HUES64 (cell line): Measurements from ENCODE around the gene REXO2.

ENCODE experiments used
- H3K27ac ChIP-seq: 2 replicates; pipeline ENCODE4 v1.7.0; 2013; ENCODE audit warnings: low read depth, low read length, inconsistent platforms
- H3K27me3 ChIP-seq: 2 replicates; pipeline ENCODE4 v1.6.1; 2013; ENCODE audit warnings: mild to moderate bottlenecking, low read length; ENCODE audit not compliant: insufficient read depth
- H3K36me3 ChIP-seq: 2 replicates; pipeline ENCODE4 v1.6.1; 2013; ENCODE audit warnings: mild to moderate bottlenecking, low read length; ENCODE audit not compliant: insufficient read depth
- H3K4me1 ChIP-seq: 2 replicates; pipeline ENCODE4 v1.6.1; 2013; ENCODE audit warnings: mild to moderate bottlenecking, low read length, moderate library complexity; ENCODE audit not compliant: insufficient read depth
- H3K4me3 ChIP-seq: 2 replicates; pipeline ENCODE4 v1.5.1; 2013; ENCODE audit warnings: mild to moderate bottlenecking, low read length, moderate library complexity
- H3K9ac ChIP-seq: 2 replicates; pipeline ENCODE4 v1.6.1; 2013; ENCODE audit warnings: mild to moderate bottlenecking, low read depth, low read length
- H3K9me3 ChIP-seq: 2 replicates; pipeline ENCODE4 v1.6.1; 2013; ENCODE audit warnings: low read depth, low read length; ENCODE audit not compliant: insufficient read depth
- WGBS: fragments of 150-250, 120-280 bp; methylation state at CpG from one replicate; pipeline ENCODE4 v1.1.7; 2013; ENCODE audit warnings: missing lambda C conversion rate; 5-methylcytosine and 5-hydroxymethylcytosine counted together

Gene REXO2

DNA sequence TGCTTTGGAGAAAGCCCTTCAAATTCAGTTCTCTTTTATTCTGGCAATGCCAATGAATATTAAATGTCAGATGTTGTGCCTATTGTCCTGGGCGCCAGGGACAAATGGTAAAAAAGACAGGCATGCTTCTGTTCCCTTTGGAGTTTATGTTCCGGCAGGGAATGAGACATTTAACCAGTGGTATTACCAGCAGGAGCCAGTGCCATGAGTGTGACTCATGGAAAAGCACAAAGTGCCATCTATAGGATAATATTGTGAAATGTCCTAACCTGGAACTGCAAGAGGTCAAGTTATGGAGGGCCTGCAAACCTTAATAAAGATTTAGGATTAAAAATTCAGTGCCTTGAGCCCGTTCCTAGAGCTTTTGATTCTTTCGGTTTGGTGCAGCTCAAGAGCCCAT is 39.5 kb downstream of the REXO2 start:
- Histone ChIP-seq H3K27ac (peak overlapping the region; percentile 95), H3K4me3 (peak overlapping the region; percentile 39; the same call in 1 of the 2 replicates), H3K9me3 (no peaks in the 10 kb centered on the region), H3K27me3 (no peaks in the 10 kb centered on the region), H3K36me3 (no peaks in the 10 kb centered on the region), H3K4me1 (peaks cover 60% of the 10 kb centered on the region), H3K9ac (peak overlapping the region; percentile 52; the same call in 1 of the 2 replicates)
- WGBS = 31% methylated on average over 4 of the region's 4 CpGs

DNA sequence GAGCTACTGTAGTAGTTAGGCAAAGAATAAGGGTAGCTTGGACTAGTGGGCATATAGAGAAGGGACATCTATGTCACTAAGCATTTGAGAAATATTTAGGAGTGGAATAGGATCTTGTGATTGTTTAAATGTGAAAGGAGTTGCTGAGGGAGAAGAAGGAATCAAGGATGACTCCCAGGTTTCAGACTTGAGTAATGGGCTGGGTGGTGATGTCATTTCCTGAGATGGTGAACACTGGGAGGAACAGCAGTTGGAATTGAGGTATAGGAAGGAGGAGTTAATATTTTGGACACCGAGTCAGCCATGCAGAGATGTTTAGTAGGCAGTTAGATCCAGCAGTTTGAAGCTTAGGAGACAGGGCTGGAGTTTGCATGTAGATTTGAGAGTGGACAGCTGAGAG is 40.1 kb downstream of the REXO2 start:
- Histone ChIP-seq H3K27ac (peak overlapping the region; percentile 95), H3K27me3 (no peaks in the 10 kb centered on the region), H3K4me1 (peaks cover 60% of the 10 kb centered on the region), H3K4me3 (no peak overlapping the region), H3K9ac (peak overlapping the region; percentile 52; the same call in 1 of the 2 replicates), H3K36me3 (no peaks in the 10 kb centered on the region), H3K9me3 (no peaks in the 10 kb centered on the region)
- WGBS = 85% methylated on average over 1 of the region's 1 CpG

- WGBS = 89% methylated on average over 1 of the region's 1 CpG
- H3K27ac ChIP-seq = peak overlapping the region; percentile 43; the same call in 1 of the 2 replicates
- no peak overlapping the region for H3K9ac ChIP-seq
- peaks cover 57% of the 10 kb centered on the region for H3K4me1 ChIP-seq
- no peak overlapping the region for H3K4me3 ChIP-seq
- no peaks in the 10 kb centered on the region for H3K9me3 ChIP-seq
- H3K36me3 ChIP-seq = no peaks in the 10 kb centered on the region
- no peaks in the 10 kb centered on the region for H3K27me3 ChIP-seq
Observed at GRCh38 chr11:114482114-114482513, 42.8 kb downstream of the REXO2 start.

DNA sequence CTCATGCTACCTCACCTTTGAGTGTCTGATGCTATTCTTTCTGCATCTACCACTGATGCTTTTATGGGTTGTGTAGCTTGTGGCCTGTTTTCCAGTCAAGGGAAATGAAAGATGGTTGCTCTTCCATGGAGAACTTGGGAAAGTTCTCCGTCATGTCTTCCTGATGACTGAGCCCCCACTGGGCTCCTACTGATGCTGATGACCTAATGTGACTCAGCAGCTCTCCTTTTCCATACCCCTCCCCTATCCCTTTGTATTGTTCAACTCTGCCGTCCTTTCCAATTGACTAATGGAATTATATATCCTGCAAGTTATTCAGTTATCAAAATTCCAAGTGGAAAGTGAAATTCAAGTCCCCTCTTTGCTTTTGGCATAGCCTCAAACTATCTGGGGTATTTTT is 44.7 kb downstream of the REXO2 start:
- Histone ChIP-seq H3K27me3 (no peaks in the 10 kb centered on the region), H3K4me1 (peaks cover 40% of the 10 kb centered on the region), H3K27ac (no peak overlapping the region), H3K9ac (no peak overlapping the region), H3K4me3 (no peak overlapping the region), H3K36me3 (no peaks in the 10 kb centered on the region), H3K9me3 (no peaks in the 10 kb centered on the region)
- WGBS = 88% methylated on average over 2 of the region's 2 CpGs

GRCh38 chr11:114496915-114497314 is 57.6 kb downstream of the REXO2 start:
- Histone ChIP-seq H3K4me1 (no peaks in the 10 kb centered on the region), H3K9me3 (no peaks in the 10 kb centered on the region), H3K27me3 (no peaks in the 10 kb centered on the region), H3K4me3 (no peak overlapping the region), H3K36me3 (no peaks in the 10 kb centered on the region), H3K27ac (no peak overlapping the region), H3K9ac (no peak overlapping the region)
- 88% methylated on average over 1 of the region's 3 CpGs for WGBS

DNA sequence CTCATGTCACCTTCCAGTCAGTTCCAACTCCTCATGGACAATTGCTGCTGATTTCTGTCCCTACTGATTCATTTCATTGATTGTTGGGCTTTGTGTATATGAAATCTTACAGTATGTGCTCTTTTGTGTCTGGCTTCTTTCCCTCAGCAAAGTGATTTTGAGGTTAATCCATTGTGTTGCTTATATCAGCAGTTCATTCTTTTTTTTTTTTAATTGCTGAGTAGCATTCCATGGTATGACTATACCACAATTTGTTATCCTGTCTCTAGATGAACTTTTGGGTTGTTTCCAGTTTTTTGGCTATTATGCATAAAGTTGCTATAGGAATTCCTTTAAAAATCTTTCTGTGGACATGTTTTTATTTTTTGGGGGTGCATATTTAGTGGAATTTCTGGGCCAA is 60.5 kb downstream of the REXO2 start:
- no peak overlapping the region for H3K4me3 ChIP-seq

More for the DNA sequence above, 60.5 kb downstream of the REXO2 start:
- H3K4me1 ChIP-seq = no peaks in the 10 kb centered on the region
- no peaks in the 10 kb centered on the region for H3K9me3 ChIP-seq
- no peaks in the 10 kb centered on the region for H3K36me3 ChIP-seq
- no peak overlapping the region for H3K9ac ChIP-seq
- H3K27ac ChIP-seq = no peak overlapping the region
- H3K27me3 ChIP-seq = no peaks in the 10 kb centered on the region
